Gastroesophageal sphincter (tissue), 3 donors: ENCODE results near the gene EDEM2.

Experiments
- POLR2A ChIP-seq, 2 donors: fragments of 450-650 bp; IDR thresholded peaks; one replicate each; pipeline ENCODE4 v1.6.1; 2017; ENCODE audit warnings: antibody characterized with exemption in 2 of 2, mild to moderate bottlenecking in 2 of 2, moderate library complexity in 1 of 2
- TF ChIP-seq, protein P1 (sequence below), 4 experiments: fragments of 200-600 bp in 2 of 4; fragments of 450-650 bp in 2 of 4; sonication (generic) in 1 of 4; IDR thresholded peaks; one replicate each; pipeline ENCODE4 v1.5.1; 2017 to 2019; ENCODE audit warnings: antibody characterized with exemption in 4 of 4, mild to moderate bottlenecking in 2 of 4, moderate library complexity in 2 of 4

DNA sequence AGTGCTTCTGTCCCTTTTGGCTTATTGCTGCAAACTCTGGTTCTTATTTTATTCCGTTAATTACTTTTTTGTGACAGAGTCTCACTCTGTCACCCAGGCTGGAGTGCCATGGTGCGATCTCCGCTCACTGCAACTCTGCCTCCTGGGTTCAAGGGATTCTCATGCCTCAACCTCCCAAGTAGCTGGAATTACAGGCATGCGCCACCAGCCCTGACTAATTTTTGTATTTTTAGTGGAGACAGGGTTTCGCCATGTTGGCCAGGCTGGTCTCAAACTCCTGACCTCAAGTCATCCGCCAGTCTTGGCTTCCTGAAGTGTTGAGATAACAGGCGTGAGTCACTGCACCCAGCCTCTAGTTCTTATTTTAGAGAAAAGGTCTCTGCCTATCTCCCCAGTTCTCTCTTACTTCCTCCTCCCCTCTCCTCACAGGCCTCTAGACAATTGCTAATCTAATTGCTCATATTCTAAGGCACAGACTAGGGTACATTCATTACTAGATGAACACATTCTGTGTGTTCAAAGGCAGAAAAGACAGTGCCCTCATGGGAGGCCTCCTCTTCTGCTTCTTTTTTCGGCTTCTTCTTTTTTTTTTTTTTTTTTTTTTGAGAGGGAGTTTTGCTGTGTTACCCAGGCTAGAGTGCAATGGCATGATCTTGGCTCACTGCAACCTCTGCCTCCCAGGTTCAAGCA is 27.0 kb downstream of the EDEM2 start:
- TF ChIP-seq, protein P1, sequence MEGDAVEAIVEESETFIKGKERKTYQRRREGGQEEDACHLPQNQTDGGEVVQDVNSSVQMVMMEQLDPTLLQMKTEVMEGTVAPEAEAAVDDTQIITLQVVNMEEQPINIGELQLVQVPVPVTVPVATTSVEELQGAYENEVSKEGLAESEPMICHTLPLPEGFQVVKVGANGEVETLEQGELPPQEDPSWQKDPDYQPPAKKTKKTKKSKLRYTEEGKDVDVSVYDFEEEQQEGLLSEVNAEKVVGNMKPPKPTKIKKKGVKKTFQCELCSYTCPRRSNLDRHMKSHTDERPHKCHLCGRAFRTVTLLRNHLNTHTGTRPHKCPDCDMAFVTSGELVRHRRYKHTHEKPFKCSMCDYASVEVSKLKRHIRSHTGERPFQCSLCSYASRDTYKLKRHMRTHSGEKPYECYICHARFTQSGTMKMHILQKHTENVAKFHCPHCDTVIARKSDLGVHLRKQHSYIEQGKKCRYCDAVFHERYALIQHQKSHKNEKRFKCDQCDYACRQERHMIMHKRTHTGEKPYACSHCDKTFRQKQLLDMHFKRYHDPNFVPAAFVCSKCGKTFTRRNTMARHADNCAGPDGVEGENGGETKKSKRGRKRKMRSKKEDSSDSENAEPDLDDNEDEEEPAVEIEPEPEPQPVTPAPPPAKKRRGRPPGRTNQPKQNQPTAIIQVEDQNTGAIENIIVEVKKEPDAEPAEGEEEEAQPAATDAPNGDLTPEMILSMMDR (IDR thresholded peaks at IDR 0.05), result no peak
- no peak for TF ChIP-seq POLR2A (IDR thresholded peaks at IDR 0.05)
